NB4 (cell line): Measurements from ENCODE around the gene AARSD1.
A peak's percentile ranks its signal among the peaks of the same experiment; 100 is the strongest.

Experiments used
- DNase-seq: peaks from one replicate; pipeline ENCODE4 v3.0.0; 2010; ENCODE audit warnings: low read depth
- H3K4me3 ChIP-seq: one replicate; pipeline ENCODE4 v1.5.1; 2011; ENCODE audit warnings: mild to moderate bottlenecking, low read depth, low read length, moderate library complexity
- CTCF ChIP-seq: IDR thresholded peaks from one replicate; pipeline ENCODE4 v1.5.1; 2012; ENCODE audit warnings: low read depth, low read length
- MAX ChIP-seq: IDR thresholded peaks from 2 replicates; pipeline ENCODE4 v1.6.1; 2011; ENCODE audit warnings: low read depth, low read length
- MYC ChIP-seq: IDR thresholded peaks from 2 replicates; pipeline ENCODE4 v1.6.1; 2011; ENCODE audit warnings: low read depth, low read length
- POLR2A ChIP-seq: IDR thresholded peaks from 2 replicates; pipeline ENCODE4 v1.6.1; 2011; ENCODE audit warnings: mild to moderate bottlenecking; ENCODE audit not compliant: insufficient read length; ENCODE audit errors: extremely low read depth

Gene AARSD1

GRCh38 chr17:42950044-42950783 lies 14.0 kb downstream of the AARSD1 start:
- TF ChIP-seq CTCF = no peak
- no peak for TF ChIP-seq POLR2A
- TF ChIP-seq MYC = no peak
- TF ChIP-seq MAX = no peak

GRCh38 chr17:42946812-42947211 lies 17.4 kb downstream of the AARSD1 start:
- TF ChIP-seq MAX (no peak), POLR2A (no peak), MYC (no peak), CTCF (no peak)
- DNase-seq = no peak
- no peak overlapping the region for H3K4me3 ChIP-seq

More at GRCh38 chr17:42950044-42950783, 14.0 kb downstream of the AARSD1 start:
- no peak overlapping the region for H3K4me3 ChIP-seq
- DNase-seq = no peak

GRCh38 chr17:42944211-42944610 lies 20.0 kb downstream of the AARSD1 start:
- DNase-seq = no peak
- no peak overlapping the region for H3K4me3 ChIP-seq
- TF ChIP-seq POLR2A = no peak
- TF ChIP-seq CTCF = no peak

- peak; percentile 55 for TF ChIP-seq CTCF
- TF ChIP-seq MAX = no peak
- TF ChIP-seq POLR2A = no peak
- H3K4me3 ChIP-seq = no peak overlapping the region
- peak; percentile 59 for DNase-seq
These were observed 26.3 kb downstream of the AARSD1 start for GRCh38 chr17:42937712-42938596.

- TF ChIP-seq MAX = no peak
- no peak for TF ChIP-seq POLR2A
- no peak for TF ChIP-seq CTCF
- TF ChIP-seq MYC = no peak
- DNase-seq = no peak
- no peak overlapping the region for H3K4me3 ChIP-seq
These were observed 34.8 kb downstream of the AARSD1 start for GRCh38 chr17:42929497-42929844.
